GM21619 (cell line): ENCODE measurements around the gene SLC25A33.

ENCODE experiments used
- ATAC-seq: cut with Tn5 transposase; IDR thresholded peaks from one replicate; pipeline ENCODE4 v1.9.1; 2021; ENCODE audit not compliant: unreplicated experiment

Gene SLC25A33

DNA sequence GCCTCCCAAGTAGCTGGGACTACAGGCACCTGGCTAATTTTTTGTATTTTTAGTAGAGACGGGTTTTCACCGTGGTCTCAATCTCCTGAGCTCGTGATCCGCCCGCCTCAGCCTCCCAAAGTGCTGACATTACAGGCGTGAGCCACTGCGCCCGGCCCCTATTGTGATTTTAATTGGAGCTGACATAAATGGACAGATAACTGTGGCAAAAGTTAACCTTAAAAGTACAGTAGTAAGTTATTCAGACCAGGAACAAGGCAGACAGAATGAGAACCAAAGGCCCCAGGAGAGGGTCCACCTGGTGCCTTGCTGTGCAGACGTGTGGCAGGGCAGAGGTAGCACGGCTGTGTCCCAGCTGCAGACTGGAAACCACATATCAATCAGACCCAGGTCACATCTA is 60.5 kb downstream of the SLC25A33 start:
- ATAC-seq = no peak

DNA sequence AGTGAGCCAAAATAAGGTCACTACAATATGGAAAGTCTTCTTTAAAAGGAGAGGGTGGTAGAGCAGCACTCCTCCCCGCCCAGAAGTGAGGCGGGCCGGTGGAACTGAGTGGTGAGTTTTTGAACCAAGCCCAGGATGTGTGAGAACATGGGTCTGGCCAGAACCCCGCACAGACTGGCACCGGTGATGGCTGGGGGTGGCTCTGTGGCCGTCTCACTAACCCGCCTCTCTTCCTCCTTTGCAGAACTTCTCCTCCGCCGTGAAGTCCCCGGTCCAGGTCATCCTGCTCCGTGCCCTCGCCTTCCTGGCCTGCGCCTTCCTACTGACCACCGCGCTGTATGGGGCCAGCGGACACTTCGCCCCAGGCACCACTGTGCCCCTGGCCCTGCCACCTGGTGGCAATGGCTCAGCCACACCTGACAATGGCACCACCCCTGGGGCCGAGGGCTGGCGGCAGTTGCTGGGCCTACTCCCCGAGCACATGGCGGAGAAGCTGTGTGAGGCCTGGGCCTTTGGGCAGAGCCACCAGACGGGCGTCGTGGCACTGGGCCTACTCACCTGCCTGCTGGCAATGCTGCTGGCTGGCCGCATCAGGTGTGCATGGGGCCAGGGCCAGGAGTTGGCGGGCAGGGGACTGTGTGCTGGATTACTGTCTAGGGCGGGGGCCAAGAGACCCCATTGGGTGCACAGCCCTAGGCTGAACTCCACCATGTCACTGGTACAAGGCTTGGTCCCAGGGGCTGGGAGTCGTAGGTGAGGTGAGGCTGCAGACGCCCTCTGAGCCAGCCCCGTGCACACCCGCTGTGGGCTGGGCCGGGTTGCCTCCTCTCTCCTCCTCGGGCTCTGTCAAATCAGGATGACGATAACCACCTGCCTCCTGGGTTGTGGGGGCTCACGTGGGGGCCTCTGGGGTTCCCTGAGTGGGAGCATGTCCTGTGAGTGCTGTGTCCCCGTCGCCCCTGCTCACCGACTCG is 61.9 kb downstream of the SLC25A33 start:
- no peak for ATAC-seq

DNA sequence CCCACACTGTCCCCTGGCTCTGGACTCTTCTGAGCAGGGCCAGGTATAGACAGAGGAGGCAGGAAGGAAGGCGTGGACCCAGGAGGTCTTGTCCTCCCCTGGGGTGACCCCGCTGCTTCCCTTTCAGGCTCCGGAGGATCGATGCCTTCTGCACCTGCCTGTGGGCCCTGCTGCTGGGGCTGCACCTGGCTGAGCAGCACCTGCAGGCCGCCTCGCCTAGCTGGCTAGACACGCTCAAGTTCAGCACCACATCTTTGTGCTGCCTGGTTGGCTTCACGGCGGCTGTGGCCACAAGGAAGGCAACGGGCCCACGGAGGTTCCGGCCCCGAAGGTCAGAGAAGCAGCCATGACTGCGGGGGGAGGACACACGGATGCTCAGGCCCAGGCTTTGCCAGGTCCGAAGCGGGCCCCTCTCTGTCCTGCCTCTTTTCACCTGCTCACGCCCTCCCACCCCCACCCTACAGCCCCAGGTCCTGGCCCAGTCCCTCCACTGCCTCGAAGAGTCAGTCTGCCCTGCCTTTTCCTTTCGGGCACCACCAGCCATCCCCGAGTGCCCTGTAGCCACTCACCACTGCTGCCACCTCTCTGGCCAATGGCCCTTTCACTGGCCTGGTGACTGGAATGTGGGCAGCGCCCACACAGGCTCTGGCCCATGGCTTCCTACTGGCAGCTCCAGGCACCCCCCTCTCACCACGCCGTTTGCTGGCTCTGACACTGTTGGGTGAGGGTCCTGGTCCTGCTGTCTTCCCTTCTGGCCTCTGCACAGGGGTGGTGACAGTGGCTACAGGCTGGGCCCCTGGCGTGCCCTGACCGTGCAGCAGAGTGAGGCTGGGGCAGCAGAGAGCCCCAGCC is 62.9 kb downstream of the SLC25A33 start:
- no peak for ATAC-seq

DNA sequence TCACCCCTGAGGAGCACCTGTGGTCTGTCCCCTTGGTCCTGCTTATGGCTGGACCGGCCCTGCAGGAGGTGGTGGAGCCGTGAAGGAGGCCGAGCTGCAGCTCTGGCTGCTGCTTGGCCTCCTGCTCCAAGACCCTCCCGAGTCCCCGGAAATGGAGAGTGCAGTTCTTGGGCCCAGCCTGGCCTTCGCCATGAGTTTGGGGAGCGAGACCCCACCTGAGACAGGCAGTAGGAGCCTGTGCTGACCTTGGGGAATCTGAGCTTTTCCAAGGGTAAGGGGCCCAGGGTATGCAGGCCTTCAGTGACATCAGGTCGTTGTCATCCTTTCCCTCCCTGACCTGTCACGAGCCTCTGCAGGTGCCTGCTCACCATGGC is 63.5 kb downstream of the SLC25A33 start:
- ATAC-seq = no peak

DNA sequence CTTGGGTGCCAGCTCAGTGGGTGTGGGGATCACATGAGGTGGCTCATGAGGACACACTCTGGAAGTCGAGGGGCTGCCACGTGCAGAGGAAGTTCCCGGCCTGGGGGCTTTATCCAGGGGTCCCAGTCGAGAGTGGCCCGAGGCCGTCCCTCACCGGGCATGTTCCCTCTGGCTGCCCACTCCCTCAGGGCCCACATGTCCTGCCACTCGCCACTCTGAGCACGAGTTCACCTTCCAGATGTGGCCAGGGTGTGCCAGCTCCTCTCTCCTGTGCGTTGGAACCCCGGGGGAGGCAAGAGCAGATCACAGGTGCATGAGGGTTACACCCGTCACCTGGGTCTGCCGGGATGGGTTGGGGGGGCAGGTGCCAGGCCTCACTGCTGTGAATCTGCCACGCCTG is 64.0 kb downstream of the SLC25A33 start:
- no peak for ATAC-seq

DNA sequence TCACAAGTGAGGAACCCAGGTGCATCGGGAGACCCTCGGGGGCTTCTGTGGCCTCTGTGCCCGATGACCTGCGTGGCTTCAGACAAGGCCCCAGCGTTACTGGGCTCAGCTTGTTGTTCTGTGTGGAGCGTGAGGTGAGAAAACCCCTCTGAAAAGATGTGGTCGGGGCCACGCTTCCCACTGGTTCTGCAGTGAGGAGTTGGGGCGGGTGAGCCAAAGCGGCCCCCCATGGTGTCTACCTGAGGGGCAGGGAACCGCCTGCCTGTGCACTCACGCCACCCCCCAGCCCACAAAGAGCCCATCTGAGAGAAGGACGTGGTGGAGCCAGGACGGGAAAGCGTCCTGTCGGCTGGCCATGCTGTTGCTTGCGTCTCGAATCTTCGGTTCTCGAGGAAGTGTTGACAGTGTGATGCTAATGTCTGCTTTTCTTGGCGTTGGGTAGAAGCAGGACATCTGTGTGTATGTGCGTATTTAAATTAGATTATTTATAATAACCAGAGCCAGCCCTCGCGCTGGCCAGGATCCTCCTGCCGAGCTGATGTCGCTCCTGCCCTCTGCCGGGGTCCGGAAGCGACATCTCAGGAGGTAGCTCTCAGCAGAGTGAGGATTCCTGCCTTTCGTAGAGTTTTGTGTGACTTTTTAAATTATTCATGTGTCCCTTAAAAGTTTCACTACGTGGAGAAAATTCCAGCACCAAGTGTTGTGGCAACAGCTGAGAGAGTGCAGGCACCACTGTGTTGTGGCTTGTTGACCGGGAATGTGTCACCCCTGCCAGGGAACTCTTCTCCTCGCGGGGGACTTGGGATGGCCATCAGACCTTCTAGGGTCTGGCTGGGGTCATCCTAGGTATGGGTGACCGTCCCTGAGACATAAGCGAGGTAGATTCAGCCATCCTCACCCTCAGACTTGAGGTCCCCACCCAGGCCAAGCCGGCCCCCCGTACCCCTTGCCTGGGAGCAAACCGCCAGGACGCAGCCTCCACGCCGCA is 64.8 kb downstream of the SLC25A33 start:
- ATAC-seq = no peak

DNA sequence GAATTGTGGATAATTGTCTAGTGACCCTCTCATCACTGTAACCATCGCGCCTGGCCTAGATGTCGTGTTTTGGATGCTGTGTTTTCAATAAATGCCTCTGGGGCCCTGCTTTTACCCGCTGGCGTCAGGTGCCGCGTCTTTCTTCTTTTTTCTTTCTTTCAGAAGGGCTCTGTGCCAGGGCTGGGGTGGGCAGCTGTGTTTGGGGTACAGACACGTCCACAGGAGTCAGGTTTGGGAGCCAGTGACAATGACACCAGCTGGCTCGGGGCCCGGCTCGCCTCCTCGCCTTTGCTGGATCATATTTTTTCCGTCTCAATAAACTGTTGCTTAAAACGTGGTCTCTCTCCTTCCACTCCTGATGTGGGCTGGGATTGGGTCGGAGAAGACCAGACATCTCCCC is 65.6 kb downstream of the SLC25A33 start:
- ATAC-seq = no peak

DNA sequence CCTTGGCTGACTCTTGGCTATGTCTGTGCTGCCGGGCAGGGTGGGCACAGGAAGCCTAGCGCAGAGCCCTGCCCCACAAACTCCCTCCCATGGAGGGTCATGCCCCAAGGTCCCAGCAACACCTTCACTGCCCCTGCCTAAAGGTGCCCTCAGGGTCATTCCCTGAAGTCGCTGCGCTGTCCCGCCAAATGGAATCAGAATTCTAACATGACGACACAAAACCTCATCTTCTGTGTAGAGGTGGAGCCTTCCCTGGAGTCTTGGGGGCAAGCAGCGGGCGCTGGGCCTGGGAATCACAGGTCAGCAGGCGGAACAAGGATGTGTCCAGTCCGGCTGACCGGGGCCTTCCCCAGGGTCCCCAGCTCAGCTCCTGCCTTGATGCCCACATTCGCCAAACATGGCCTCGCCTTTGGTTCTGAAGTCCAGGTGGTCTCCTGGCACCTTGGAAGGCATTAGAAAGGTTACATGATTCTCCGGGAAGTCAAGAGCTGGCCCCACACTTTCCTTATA is 66.7 kb downstream of the SLC25A33 start:
- ATAC-seq = no peak

DNA sequence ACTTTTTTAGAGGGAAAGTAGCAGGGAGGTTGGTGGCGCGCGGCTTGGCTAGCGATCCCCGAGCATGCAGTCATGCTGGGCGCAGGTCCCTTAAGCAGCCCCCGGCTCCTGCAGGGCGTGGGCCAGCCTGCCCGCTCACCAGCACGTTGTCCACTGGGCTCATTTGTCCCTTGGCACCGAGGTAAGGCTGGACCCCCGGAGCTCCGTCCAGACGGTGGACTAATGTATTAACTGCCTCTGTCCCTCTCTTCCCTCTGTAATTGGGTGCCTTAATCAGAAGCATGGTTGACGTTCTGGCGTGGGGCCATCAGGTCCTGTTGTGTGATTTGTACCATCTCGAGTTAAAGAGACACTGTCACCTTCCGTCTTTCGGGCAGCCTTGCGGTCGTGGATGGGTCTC is 67.2 kb downstream of the SLC25A33 start:
- no peak for ATAC-seq

DNA sequence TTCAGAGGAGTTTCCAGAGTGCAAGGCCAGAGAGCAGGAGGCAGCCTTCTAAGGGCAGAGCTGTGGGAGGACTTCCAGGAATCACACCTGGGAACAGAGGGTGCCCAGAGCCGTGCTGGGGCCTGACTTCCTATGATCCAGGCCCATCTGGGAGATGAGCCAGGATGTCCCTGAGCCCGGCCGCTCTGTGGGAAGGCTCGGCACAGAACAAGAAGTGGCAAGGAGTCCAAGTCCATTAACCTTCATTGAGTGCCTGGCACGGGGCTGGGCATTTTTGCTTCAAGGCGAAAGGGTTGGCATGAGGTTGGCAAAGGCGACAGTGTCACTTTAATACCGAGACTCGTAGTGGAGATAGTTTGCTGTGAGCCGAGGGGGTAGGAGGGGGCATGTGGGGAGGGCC is 67.7 kb downstream of the SLC25A33 start:
- no peak for ATAC-seq

DNA sequence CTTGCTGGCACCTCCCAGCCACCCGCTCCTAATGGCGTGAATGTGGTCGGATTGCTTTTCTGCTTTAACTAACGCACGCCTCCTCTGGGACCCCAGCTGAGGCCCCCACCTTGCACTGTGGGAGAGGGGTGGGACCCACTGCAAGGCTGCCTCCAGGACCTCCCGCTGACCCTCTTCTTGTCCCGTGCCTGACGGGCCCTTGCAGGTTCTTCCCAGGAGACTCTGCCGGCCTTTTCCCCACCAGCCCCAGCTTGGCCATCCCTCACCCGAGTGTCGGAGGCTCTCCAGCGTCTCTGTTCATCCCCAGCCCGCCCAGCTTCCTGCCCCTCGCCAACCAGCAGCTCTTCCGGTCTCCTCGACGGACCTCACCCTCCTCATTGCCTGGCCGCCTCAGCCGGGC is 68.1 kb downstream of the SLC25A33 start:
- ATAC-seq = no peak

DNA sequence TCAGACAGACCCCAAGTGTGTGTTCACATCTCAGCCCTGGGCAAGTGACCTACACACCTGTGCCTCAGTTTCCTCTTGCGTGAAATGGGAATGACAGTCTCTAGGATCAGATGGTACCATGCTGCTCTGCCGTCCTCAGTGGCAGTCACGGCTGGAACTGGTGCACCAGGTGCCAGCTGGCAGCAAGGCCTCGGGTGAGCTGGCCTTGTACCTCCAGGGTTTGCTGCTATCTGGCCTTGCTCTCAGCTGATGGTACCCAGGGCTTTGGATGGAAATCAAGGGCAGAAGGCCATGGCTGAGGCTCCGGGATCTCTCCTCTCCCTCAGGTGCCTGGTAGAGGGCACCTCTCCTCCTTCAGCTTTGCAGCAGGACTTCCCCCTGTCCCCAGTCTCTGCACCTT is 70.7 kb downstream of the SLC25A33 start:
- ATAC-seq = no peak

DNA sequence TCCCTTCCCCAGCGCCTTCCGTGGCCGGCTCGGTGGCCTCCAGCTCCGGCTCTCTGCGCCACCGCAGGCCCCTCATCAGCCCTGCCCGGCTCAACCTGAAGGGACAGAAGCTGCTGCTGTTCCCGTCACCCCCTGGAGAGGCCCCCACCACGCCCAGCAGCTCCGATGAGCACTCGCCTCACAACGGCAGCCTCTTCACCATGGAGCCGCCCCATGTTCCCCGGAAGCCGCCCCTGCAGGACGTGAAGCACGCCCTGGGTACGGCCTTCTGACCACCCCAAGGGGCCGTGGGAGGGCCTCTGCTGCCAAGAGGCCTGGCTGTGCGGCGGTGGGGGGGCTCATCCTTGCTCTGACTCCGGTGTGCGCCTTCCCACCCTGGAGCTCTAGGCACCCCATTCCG is 71.3 kb downstream of the SLC25A33 start:
- ATAC-seq = no peak

DNA sequence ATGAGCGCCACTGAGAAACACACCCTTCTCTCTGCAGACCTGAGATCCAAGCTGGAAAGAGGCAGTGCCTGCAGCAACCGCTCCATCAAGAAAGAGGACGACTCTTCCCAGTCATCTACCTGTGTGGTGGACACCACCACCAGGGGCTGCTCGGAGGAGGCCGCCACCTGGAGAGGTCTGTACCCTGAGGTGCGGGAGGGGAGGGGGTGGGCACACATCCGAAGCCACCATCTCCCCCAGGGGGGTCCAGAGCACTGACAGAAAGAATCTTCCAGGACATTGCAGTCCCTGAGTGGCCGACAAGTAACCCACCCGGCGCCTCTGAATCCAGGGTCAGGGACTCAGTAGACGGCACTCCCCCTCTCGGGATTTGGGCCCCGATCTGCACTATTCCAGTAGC is 72.5 kb downstream of the SLC25A33 start:
- no peak for ATAC-seq

DNA sequence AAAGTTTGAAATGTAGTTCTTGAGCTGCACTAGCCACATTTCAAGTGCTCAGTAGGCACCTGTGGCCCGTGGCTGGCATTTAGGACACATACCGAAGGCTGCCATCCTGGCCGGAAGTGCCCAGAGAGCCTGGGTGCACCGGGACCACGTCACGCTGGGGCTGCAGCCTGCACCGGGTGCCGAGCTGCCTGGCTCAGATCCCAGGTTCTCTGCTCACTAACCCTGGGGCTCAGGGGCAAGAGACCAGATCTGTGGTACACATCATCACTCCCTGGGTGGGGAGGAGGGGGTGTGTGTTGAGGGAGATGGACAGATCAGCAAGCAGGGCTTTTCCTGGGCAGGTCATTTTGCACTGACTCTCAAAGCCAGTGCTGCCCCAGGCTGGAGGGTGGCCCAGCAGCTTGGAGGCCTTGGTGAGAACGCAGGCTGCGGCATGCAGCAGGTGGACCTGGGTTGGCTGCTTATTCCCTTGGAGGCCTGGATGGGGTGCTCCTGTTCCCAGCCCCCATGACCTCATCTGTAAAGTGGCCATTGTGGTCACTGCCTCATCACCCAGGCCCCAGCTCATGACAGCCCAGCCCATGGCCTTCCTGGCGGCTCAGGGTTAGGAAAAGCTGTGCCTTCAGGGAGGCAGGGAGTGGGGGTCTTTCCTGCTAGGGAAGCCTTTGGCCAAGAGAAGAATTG is 73.0 kb downstream of the SLC25A33 start:
- no peak for ATAC-seq

DNA sequence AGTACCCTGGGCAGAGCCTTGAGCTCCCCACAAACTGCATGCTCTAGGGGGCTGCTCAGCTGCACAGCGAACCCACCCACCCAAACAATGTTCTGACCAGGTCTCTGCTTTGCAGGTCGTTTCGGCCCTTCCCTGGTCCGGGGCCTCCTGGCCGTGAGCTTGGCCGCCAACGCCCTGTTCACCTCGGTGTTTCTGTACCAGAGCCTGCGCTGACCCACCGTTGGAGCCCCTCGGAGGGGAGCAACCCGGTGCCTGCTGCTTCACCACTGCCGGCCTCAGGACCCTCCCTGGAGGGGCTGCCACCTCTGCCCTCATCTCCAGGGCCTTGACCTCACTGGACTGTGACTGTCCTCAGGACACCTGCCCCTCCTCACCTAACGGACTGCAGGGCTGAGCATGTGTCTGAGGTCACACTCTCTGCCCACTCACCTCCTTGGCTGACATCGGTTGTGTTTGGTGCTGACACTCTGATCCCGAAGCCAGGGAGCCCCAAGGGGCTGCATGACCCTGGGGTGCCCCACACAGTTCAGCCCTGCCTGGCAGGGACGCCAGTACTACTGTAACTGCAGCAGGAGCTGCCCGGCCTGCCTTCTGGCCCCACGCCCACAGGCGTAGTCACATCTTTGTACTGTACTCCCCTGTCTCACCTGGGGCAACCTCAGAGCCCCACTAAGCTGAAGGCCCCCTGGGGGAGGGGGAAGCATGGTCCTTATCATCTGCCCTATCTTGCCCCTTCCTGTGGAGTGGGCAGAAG is 73.8 kb downstream of the SLC25A33 start:
- ATAC-seq = no peak

DNA sequence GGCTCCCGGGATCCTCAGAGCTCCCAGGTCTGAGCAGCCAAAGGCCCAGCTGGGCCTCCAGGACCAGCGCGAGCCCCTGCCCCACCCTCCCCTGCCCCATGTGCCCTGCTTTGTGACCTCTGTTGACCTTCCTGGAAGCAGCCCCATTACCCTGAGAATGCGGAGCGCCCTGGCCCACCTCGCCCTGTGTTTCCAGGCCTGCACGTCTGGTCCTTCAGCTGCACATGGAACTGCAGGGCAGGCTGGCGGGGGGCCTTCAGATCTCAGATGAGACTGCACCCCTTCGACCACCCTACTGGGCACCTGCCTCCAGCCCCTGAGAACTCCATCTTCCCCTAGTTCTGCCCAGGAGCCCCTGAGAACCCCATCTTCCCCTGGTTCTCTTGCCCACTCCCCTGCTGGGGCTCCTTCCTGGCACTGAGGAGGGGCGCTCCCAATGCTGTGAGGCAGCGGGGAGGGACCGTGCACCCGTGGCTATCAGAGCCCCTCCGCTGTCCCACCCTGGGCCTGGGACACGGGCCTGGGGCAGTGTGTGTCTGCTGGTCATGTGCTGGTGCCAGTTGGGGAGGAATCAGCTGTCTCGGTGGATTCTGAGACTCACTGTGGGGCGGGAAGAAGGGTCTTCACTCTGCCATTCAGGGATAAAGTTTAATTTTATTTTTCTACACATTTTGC is 74.5 kb downstream of the SLC25A33 start:
- no peak for ATAC-seq

DNA sequence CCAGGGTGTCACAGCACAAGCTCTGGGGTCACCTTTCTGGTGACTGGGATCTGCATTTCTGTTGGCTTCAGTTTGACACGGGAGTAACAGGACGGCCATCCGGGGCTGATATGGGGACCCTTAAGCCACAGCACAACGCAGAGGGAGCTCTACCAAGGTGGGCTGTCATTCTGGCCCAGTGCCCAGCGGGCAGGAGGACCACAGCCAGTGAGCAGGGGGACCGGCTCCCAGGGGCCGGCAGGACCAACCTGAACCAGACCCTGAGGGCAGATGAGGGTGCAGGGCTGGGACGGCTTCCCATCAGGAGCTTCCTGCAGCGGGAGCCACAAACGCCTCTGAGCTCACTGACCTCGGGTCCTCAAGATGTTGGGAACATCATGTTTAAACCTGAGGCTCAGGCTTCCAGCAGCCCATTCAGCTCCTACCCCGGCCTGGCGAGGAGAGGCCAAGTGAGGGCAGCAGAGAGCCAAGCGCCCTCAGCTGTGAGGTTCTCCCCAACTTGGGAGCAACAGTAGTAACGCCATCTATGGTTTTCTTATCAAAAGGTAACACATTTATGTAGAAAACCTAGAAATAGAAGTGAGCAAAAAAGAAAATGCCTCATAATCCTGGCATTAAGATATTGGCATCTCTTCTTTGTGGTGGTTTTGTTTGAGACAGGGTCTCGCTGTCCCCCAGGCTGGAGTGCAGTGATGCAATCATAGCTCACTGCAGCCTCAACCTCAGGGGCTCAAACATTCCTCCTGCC is 76.2 kb downstream of the SLC25A33 start:
- ATAC-seq = no peak
